Stomach (tissue), 9 donors: ENCODE measurements around the gene CDH15. TPM values are rescaled to one million over a fixed set of nuclear protein-coding genes. Genes with fewer than 3 reads are reported as not detected.

Experiments
- DNase-seq, 2 donors: peaks; one replicate each; pipeline versions ENCODE4 v3.0.0 to v3.0.0-alpha.2; 2013 to 2019
- H3K27ac ChIP-seq, 5 donors: fragments of 200-600 bp in 4 of 5; sonication (generic) in 4 of 5; one replicate each; pipeline ENCODE4 v1.5.1; 2013 to 2019; ENCODE audit warnings: mild to moderate bottlenecking in 1 of 5, moderate library complexity in 1 of 5
- H3K27me3 ChIP-seq, 3 donors: fragments of 200-600 bp; sonication (generic); one replicate each; pipeline ENCODE4 v1.5.1; 2017 to 2019; ENCODE audit warnings: mixed run types in 1 of 3
- H3K36me3 ChIP-seq, 4 donors: fragments of 200-600 bp; sonication (generic); 1 replicate in 3 of 4; 2 replicates in 1 of 4; pipeline ENCODE4 v1.5.1; 2016 to 2019
- H3K4me1 ChIP-seq, 4 donors: fragments of 200-600 bp; sonication (generic); one replicate each; pipeline ENCODE4 v1.5.1; 2016 to 2019
- H3K4me3 ChIP-seq, 4 donors: fragments of 200-600 bp; sonication (generic) in 3 of 4; one replicate each; pipeline ENCODE4 v1.5.1; 2016 to 2019; ENCODE audit warnings: mild to moderate bottlenecking in 1 of 4
- H3K9me3 ChIP-seq, 4 donors: fragments of 200-600 bp; sonication (generic); one replicate each; pipeline ENCODE4 v1.5.1; 2016 to 2019
- EP300 ChIP-seq: sonication (generic); formaldehyde crosslinking; IDR thresholded peaks from one replicate; pipeline ENCODE4 v1.6.1; 2017; ENCODE audit warnings: antibody characterized with exemption
- POLR2A ChIP-seq, 4 donors: fragments of 450-650 bp; IDR thresholded peaks; one replicate each; pipeline ENCODE4 v1.6.1; 2016; ENCODE audit warnings: antibody characterized with exemption in 4 of 4, control low read depth in 2 of 4, mild to moderate bottlenecking in 1 of 4, moderate library complexity in 1 of 4
- POLR2AphosphoS5 ChIP-seq, 3 donors: sonication (generic); formaldehyde crosslinking; IDR thresholded peaks; one replicate each; pipeline ENCODE4 v1.6.1; 2016; ENCODE audit warnings: antibody characterized with exemption in 3 of 3
- WGBS, 5 donors: extraction: QIAGEN DNeasy Blood & Tissue Kit in 3 of 5; methylation state at CpG; one replicate each; pipeline versions ENCODE4 v1.1.5 to v1.1.7; 2013 to 2018; 5-methylcytosine and 5-hydroxymethylcytosine counted together
- intact Hi-C: fragments of 100-400 bp; cut with DNase I; formaldehyde crosslinking; loops from one replicate; pipeline ENCODE4 v1.15.1; 2023; ENCODE audit warnings: low total_unique reads
- polyA plus RNA-seq, 3 donors: library from polyadenylated mRNA; stranded (reverse); fragments of 200-250 nt; gene quantifications; one replicate each; pipeline ENCODE4 v1.2.3, GENCODE V29; 2013
- total RNA-seq, 5 donors: library from RNA; depleted of rRNA; stranded (reverse); fragments of >200 nt; gene quantifications; one replicate each; pipeline versions ENCODE4 v1.1.0 to v1.2.3, GENCODE V29; 2014 to 2016
- TF ChIP-seq, protein P1 (sequence below), 7 experiments: fragments of 450-650 bp in 4 of 7; fragments of 200-600 bp in 3 of 7; sonication (generic) in 3 of 7; IDR thresholded peaks; one replicate each; pipeline ENCODE4 v1.5.1; 2016 to 2019; ENCODE audit warnings: antibody characterized with exemption in 7 of 7, control low read depth in 2 of 7, mild to moderate bottlenecking in 1 of 7
- donor health status: healthy with polysubstance abuse.
- donor health status: Bipolar disorder and iron deficiency.
- donor health status: healthy.

CDH15 gene
- total and polyA plus RNA-seq, 8 donors: 0.20 to 0.31 TPM; not detected in 6

DNA sequence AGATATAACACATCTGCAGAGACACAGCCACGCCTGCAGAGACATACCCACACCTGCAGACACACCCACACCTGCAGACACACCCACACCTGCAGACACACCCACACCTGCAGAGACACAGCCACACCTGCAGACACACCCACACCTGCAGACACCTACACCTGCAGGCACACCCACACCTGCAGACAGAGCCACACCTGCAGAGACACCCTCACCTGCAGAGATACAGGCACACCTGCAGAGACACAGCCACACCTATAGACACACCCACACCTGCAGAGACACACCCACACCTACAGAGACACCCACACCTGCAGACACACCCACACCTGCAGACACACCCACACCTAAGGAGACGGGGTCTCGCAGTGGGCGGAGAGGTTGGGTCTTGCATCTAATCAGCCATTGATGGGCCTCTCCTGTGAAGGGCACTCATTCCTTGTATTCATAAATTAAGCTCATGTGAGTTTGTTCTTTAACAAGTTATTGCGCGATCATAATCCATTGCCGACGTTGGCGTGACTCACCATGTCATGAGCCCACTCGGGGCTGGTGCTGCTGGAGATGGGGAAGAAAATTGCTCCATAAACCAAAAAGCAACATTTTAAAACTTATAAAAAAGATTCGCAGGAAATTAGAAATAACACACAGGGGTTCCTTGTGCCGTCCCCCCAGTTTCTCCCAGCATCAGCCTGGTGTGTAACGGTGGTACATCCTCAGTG lies 28.9 kb upstream of the CDH15 start:
- H3K4me1 ChIP-seq: no peaks in the 10 kb centered on the region
- DNase-seq: no peak
- no peak overlapping the region for H3K27ac ChIP-seq
- intact Hi-C loops: no loop called here
- TF ChIP-seq EP300: no peak
- TF ChIP-seq, protein P1, sequence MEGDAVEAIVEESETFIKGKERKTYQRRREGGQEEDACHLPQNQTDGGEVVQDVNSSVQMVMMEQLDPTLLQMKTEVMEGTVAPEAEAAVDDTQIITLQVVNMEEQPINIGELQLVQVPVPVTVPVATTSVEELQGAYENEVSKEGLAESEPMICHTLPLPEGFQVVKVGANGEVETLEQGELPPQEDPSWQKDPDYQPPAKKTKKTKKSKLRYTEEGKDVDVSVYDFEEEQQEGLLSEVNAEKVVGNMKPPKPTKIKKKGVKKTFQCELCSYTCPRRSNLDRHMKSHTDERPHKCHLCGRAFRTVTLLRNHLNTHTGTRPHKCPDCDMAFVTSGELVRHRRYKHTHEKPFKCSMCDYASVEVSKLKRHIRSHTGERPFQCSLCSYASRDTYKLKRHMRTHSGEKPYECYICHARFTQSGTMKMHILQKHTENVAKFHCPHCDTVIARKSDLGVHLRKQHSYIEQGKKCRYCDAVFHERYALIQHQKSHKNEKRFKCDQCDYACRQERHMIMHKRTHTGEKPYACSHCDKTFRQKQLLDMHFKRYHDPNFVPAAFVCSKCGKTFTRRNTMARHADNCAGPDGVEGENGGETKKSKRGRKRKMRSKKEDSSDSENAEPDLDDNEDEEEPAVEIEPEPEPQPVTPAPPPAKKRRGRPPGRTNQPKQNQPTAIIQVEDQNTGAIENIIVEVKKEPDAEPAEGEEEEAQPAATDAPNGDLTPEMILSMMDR (IDR thresholded peaks at IDR 0.05): no peak
- TF ChIP-seq POLR2A (IDR thresholded peaks at IDR 0.05): no peak
- no peak for TF ChIP-seq POLR2AphosphoS5 (IDR thresholded peaks at IDR 0.05)
- no peak overlapping the region for H3K4me3 ChIP-seq
- H3K9me3 ChIP-seq: no peaks in the 10 kb centered on the region
- WGBS, 5 donors: 91 to 94% (median 92%) methylated on average over 13 of the region's 13 CpGs
- peaks cover 46 to 97% (median 91%) of the 10 kb centered on the region in 4 donors for H3K36me3 ChIP-seq
- no peaks in the 10 kb centered on the region for H3K27me3 ChIP-seq

DNA sequence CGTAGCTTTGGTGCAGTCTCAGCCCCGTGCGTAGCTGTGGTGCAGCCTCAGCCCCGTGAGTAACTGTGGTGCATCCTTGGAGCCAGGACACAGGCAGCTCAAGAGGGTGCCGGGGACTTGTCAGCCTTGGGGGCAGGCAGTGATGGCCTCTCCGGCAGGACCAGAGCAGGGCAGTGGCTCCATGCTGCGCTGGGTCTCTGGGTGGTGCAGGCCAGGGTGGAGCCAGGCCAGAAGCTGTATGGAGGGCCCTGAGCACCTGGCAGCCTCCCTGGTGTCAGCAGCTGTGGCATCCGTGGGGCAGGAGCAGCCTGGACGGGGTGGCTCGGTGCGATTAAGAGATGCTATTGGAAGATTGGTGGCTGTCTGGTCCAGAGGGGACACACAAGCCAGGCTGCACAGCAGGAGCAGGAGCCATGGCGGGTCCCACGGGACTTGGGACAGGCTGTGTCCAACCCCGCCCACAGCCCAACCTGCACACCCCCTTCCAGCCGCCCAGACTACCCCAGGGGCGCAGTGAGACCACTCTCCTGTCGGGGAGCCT lies 28.3 kb upstream of the CDH15 start:
- intact Hi-C loops: no loop called here
- Histone ChIP-seq H3K9me3 (no peaks in the 10 kb centered on the region), H3K36me3 (peaks cover 46 to 96% (median 89%) of the 10 kb centered on the region in 4 donors), H3K4me1 (no peaks in the 10 kb centered on the region), H3K4me3 (no peak overlapping the region), H3K27ac (no peak overlapping the region), H3K27me3 (no peaks in the 10 kb centered on the region)
- WGBS, 5 donors: 96 to 98% (median 97%) methylated on average over 11 to 17 of the region's 17 CpGs
- TF ChIP-seq POLR2A (IDR thresholded peaks at IDR 0.05): no peak
- no peak for TF ChIP-seq POLR2AphosphoS5 (IDR thresholded peaks at IDR 0.05)
- TF ChIP-seq EP300: no peak
- TF ChIP-seq, protein P1 (IDR thresholded peaks at IDR 0.05): no peak
- DNase-seq: no peak

DNA sequence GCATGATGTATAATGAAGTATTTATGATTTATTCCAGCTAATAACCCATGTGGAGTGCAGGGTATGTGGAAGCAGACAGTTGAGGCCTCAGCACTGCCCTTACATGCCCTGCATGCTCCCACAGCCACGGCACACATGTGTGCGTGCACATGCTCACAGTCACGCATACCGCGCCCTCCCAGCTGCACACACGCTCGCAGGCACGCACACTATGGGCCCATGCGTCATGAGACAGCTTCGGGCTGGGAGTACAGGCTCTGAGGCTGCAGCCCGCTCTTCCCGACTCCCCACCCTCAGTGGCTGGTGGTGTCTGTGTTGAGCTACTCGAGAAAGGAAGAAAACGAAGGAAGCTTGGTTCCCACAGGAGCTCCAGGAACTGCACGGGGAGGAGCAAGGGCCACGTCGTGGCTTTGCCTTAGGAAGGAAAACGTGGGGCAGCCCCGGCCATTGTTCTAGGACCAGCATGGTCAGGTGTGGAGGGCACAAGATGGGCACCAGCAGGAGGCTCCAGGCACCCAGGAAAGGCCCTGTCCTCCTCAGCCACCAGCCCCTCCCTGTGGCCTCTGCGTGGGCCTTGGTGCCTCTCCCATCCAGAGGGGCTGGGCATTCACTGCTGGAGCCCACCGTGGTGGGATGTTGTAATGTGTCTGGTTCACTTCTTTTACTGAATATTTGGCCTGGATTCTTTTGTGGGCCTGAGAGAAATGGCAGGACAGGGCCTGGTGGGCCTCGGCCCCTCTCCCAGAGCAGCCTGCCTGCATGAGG lies 27.5 kb upstream of the CDH15 start:
- Histone ChIP-seq H3K27me3 (no peaks in the 10 kb centered on the region), H3K9me3 (peaks cover 0 to 6% (median 0%) of the 10 kb centered on the region in 4 donors), H3K27ac (no peak overlapping the region), H3K4me1 (no peaks in the 10 kb centered on the region), H3K4me3 (no peak overlapping the region), H3K36me3 (peaks cover 47 to 96% (median 88%) of the 10 kb centered on the region in 4 donors)
- intact Hi-C loops: no loop called here
- DNase-seq: no peak
- TF ChIP-seq POLR2A (IDR thresholded peaks at IDR 0.05): no peak
- TF ChIP-seq POLR2AphosphoS5 (IDR thresholded peaks at IDR 0.05): no peak
- TF ChIP-seq, protein P1 (IDR thresholded peaks at IDR 0.05): no peak
- no peak for TF ChIP-seq EP300
- WGBS, 5 donors: 87 to 94% (median 92%) methylated on average over 19 to 22 of the region's 22 CpGs

DNA sequence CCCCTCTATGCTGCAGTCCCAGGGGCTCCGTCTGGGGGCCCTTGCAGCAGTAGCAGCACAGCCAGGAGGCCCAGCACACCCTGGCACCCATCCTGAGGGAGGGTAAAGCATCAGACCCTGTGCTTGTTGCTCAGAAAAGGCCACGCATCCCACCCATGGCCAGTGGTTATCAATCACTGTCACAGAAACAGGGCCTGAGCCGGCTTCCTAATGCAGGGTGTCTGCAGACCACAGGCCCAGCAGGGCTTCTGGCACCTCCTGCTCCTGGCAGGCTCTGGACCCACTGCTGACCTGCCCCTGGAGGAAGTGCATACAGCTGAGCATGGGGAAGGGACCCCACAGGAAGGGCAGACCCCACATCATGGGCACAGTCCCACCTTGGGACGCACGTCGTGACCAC lies 26.9 kb upstream of the CDH15 start:
- H3K9me3 ChIP-seq: peaks cover 0 to 12% (median 1%) of the 10 kb centered on the region in 4 donors
- WGBS, 5 donors: 67 to 95% (median 85%) methylated on average over 1 to 6 of the region's 6 CpGs
- H3K27ac ChIP-seq: no peak overlapping the region
- DNase-seq: no peak
- no peaks in the 10 kb centered on the region for H3K4me1 ChIP-seq
- intact Hi-C loops: no loop called here
- no peak for TF ChIP-seq EP300
- TF ChIP-seq, protein P1 (IDR thresholded peaks at IDR 0.05): no peak
- no peak for TF ChIP-seq POLR2A (IDR thresholded peaks at IDR 0.05)
- TF ChIP-seq POLR2AphosphoS5 (IDR thresholded peaks at IDR 0.05): no peak
- peaks cover 51 to 96% (median 91%) of the 10 kb centered on the region in 4 donors for H3K36me3 ChIP-seq
- H3K27me3 ChIP-seq: no peaks in the 10 kb centered on the region
- H3K4me3 ChIP-seq: no peak overlapping the region
